NT2/D1 (cell line): ENCODE data around the gene DCLRE1C.

Experiments
- SUZ12 ChIP-seq: IDR thresholded peaks from 2 replicates; pipeline ENCODE4 v1.6.1; 2011; ENCODE audit not compliant: insufficient read length, insufficient read depth; ENCODE audit errors: extremely low read depth
- ZNF274 ChIP-seq: IDR thresholded peaks from 2 replicates; pipeline ENCODE4 v1.6.1; 2011; ENCODE audit warnings: mild to moderate bottlenecking, low read depth, low read length

GRCh38 chr10:14926061-14926470 lies 27.8 kb downstream of the DCLRE1C start:
- TF ChIP-seq ZNF274 (no peak), SUZ12 (no peak)
